ENCODE measurements around the gene LEFTY1.

Gene LEFTY1

GRCh38 chr1:225870911-225871310 lies 18.0 kb downstream of the LEFTY1 start:
- ChIA-PET CTCF (interaction anchor here (1.2 to 3.1 kb wide), 8 partner anchors 9 to 396 kb away, joined by 3 to 16 read pairs (median 6); partner anchors contain the start of gene TMEM63A), POLR2A (no interaction called here)
- no peak for DNase-seq (ENCODE audit: low read depth, low spot score)
- H3K4me3 ChIP-seq (ENCODE audit: low read depth, low read length) = no peak overlapping the region
- TF ChIP-seq, protein P1, sequence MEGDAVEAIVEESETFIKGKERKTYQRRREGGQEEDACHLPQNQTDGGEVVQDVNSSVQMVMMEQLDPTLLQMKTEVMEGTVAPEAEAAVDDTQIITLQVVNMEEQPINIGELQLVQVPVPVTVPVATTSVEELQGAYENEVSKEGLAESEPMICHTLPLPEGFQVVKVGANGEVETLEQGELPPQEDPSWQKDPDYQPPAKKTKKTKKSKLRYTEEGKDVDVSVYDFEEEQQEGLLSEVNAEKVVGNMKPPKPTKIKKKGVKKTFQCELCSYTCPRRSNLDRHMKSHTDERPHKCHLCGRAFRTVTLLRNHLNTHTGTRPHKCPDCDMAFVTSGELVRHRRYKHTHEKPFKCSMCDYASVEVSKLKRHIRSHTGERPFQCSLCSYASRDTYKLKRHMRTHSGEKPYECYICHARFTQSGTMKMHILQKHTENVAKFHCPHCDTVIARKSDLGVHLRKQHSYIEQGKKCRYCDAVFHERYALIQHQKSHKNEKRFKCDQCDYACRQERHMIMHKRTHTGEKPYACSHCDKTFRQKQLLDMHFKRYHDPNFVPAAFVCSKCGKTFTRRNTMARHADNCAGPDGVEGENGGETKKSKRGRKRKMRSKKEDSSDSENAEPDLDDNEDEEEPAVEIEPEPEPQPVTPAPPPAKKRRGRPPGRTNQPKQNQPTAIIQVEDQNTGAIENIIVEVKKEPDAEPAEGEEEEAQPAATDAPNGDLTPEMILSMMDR (IDR thresholded peaks at IDR 0.05; ENCODE audit: insufficient read depth, low read length, missing control alignments) = no peak

DNA sequence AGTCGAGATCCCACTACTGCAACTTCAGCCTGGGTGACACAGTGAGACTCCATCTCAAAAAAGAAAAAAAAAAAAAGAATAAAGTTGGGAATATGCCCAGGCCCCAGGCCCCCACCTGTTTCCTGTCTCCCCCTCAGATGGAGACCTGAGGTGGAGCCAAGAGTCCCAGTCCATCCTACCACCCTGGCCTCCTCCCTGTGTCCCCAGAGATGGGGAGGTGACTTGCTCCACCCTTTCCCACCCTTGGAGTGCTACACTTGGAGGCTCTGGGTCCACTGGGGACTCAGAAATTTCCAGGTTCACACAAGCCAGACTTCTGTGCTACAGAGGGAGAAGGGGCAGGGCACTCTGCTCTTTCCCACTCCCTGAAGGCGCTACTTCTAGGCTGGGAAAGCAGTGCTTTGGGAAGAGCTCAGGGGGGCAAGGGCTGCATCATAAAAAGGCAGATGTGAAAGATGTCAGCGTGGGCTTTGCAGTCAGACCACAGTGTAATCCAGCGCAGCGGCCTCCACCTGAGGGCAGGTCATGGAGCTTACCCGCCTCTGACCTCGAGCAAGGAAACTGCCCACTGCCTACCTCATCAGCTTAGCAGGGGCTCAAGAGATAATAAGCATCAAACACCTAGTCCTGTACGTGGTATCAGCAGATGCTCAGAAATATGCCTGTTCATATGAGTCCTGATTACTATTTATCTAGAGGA lies 20.2 kb downstream of the LEFTY1 start:
- ChIA-PET CTCF (interaction anchor here (3.1 kb wide), 1 partner anchor 13 kb away, joined by 16 read pairs; the partner anchor contains the start of gene TMEM63A), POLR2A (no interaction called here)
- no peak overlapping the region for H3K4me3 ChIP-seq (ENCODE audit: low read depth, low read length)
- DNase-seq (ENCODE audit: low read depth, low spot score) = no peak
- TF ChIP-seq, protein P1 (IDR thresholded peaks at IDR 0.05; ENCODE audit: insufficient read depth, low read length, missing control alignments) = no peak

GRCh38 chr1:225866981-225867380 lies 22.0 kb downstream of the LEFTY1 start:
- POLR2A ChIA-PET = no interaction called here

GRCh38 chr1:225866061-225866837 lies 22.7 kb downstream of the LEFTY1 start:
- CTCF ChIA-PET = interaction anchor here (1.0 to 4.3 kb wide), 5 partner anchors 8 to 391 kb away, joined by 3 to 13 read pairs (median 4); partner anchors contain the start of gene TMEM63A
- TF ChIP-seq, protein P1 (IDR thresholded peaks at IDR 0.05; ENCODE audit: insufficient read depth, low read length, missing control alignments) = no peak
- POLR2A ChIA-PET = no interaction called here

More at GRCh38 chr1:225866981-225867380, 22.0 kb downstream of the LEFTY1 start:
- no peak overlapping the region for H3K4me3 ChIP-seq (ENCODE audit: low read depth, low read length)
- CTCF ChIA-PET = interaction anchor here (1.0 to 4.3 kb wide), 3 partner anchors 9 to 392 kb away, joined by 3 to 13 read pairs (median 4); no protein-coding TSS in a partner anchor
- TF ChIP-seq, protein P1 (IDR thresholded peaks at IDR 0.05; ENCODE audit: insufficient read depth, low read length, missing control alignments) = no peak
- no peak for DNase-seq (ENCODE audit: low read depth, low spot score)

DNA sequence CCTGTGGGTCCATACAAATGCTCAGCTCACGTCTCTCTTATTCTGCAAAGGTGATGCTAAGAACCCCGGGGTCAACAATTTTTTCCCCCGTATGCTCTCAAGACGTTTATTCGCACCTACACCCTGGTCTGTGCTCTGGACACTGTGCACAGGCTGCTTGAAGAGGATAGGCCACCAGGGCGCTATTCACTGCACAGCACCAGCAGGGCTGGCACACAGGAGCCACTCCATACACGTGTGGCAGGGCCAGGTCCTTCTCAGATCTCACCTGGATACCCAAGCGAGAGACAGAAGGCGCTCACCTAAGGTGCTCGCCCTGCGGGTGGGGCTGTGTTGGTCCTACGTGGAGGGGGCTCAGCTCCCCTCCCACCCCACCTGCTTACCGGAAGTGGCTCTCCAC lies 23.4 kb downstream of the LEFTY1 start:
- ChIA-PET POLR2A (no interaction called here), CTCF (interaction anchor here (1.0 to 4.3 kb wide), 3 partner anchors 12 to 391 kb away, joined by 3 to 13 read pairs (median 6); partner anchors contain the start of gene TMEM63A)
- DNase-seq (ENCODE audit: low read depth, low spot score) = no peak
- TF ChIP-seq, protein P1 (IDR thresholded peaks at IDR 0.05; ENCODE audit: insufficient read depth, low read length, missing control alignments) = no peak
- H3K4me3 ChIP-seq (ENCODE audit: low read depth, low read length) = no peak overlapping the region

More at GRCh38 chr1:225866061-225866837, 22.7 kb downstream of the LEFTY1 start:
- DNase-seq (ENCODE audit: low read depth, low spot score) = no peak
- no peak overlapping the region for H3K4me3 ChIP-seq (ENCODE audit: low read depth, low read length)

DNA sequence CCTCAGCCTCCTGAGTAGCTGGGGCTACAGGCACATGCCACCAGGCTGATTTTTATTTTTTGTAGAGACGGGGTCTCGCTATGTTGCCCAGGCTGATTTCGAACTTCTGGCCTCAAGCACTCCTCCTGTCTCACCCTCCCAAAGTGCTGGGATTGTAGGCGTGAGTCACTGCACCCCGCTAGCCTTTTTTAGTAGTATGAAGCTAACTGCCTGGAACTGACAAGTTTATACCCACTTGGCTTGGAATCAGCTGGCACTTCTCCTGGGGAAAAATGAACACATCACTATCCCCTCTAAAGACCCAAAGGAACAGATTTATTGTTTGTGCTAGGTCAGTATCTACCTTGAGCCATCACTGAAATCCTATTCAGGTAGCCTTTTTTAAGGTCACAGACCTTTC lies 25.8 kb downstream of the LEFTY1 start:
- no peak for DNase-seq (ENCODE audit: low read depth, low spot score)
- POLR2A ChIA-PET = no interaction called here
- CTCF ChIA-PET = interaction anchor here (1.3 to 4.3 kb wide), 2 partner anchors 9 to 388 kb away, joined by 4 to 13 read pairs; no protein-coding TSS in a partner anchor
- H3K4me3 ChIP-seq (ENCODE audit: low read depth, low read length) = no peak overlapping the region
- TF ChIP-seq, protein P1 (IDR thresholded peaks at IDR 0.05; ENCODE audit: insufficient read depth, low read length, missing control alignments) = no peak

All from AG04449 (cell line).